Lower lobe of right lung (tissue), 2 donors: Measurements from ENCODE around the gene TOMM34. TPM values are rescaled to one million over a fixed set of nuclear protein-coding genes. Genes with fewer than 3 reads are reported as not detected.

Source experiments
- ATAC-seq, 2 donors: fragments of 200-7000 bp; cut with Tn5 transposase; one replicate each; pipeline ENCODE4 v1.9.1; 2020 to 2022; ENCODE audit warnings: mild to moderate bottlenecking in 2 of 2, moderate library complexity in 2 of 2
- DNase-seq: peaks from one replicate; pipeline ENCODE4 v3.0.0-alpha.2; 2020
- H3K27ac ChIP-seq: fragments of 200-600 bp; one replicate; pipeline ENCODE4 v1.8.0; 2022
- H3K27me3 ChIP-seq: fragments of 200-600 bp; one replicate; pipeline ENCODE4 v1.8.0; 2022; ENCODE audit warnings: low read depth
- H3K36me3 ChIP-seq: fragments of 200-600 bp; one replicate; pipeline ENCODE4 v1.8.0; 2022; ENCODE audit warnings: mild to moderate bottlenecking
- H3K4me1 ChIP-seq: fragments of 200-600 bp; one replicate; pipeline ENCODE4 v1.8.0; 2022
- H3K4me3 ChIP-seq: fragments of 200-600 bp; one replicate; pipeline ENCODE4 v1.8.0; 2022; ENCODE audit warnings: mild to moderate bottlenecking
- H3K9me3 ChIP-seq: fragments of 200-600 bp; one replicate; pipeline ENCODE4 v1.8.0; 2022
- CTCF ChIP-seq: fragments of 200-600 bp; IDR thresholded peaks from one replicate; pipeline ENCODE4 v1.8.0; 2022; ENCODE audit warnings: antibody characterized with exemption, mild to moderate bottlenecking
- intact Hi-C: fragments of 100-400 bp; cut with DNase I; formaldehyde crosslinking; loops from one replicate; pipeline ENCODE4 v1.11.0; 2022
- long read RNA-seq: library from polyadenylated mRNA; unstranded; transcript quantifications from one replicate; pipeline ENCODE4 v2.0.0, GENCODE V29; 2021
- total RNA-seq: library from RNA; stranded (reverse); fragmentation: NEBNext Ultra II Directional; extraction: Animal tissue kit (Norgen Biotek cat#: 25700); gene quantifications from one replicate; pipeline ENCODE4 v1.2.1, GENCODE V29; 2021
- donor health status: DM: no; HTN: yes; CAD: no; lungs with severe emphysema.

TOMM34 gene
- total RNA-seq, result 12.8 TPM
- long read RNA-seq, transcript TOMM34-201 (7 exons, 2,062 nt), result major isoform, 31 of 36 reads
- long read RNA-seq, partial matches to known transcripts, result 2 of 36 reads
- long read RNA-seq, other reads (novel, unspliced or antisense), result 3 of 36 reads

- intact Hi-C loops, result no loop called here
- DNase-seq, result peak; percentile 98
- H3K36me3 ChIP-seq, result peaks cover 11% of the 10 kb centered on the region
- peak within 1 kb of the TSS; percentile 75 for H3K27ac ChIP-seq
- H3K4me1 ChIP-seq, result peaks cover 14% of the 10 kb centered on the region
- TF ChIP-seq CTCF, result no peak
- peak; percentile 98 to 99 for ATAC-seq
- H3K9me3 ChIP-seq, result no peaks in the 10 kb centered on the region
- H3K27me3 ChIP-seq, result no peaks in the 10 kb centered on the region
- H3K4me3 ChIP-seq, result peak within 1 kb of the TSS; percentile 91
Measured at GRCh38 chr20:44960103-44960852, at the start of gene TOMM34. Gene TOMM34, minus strand, starts transcription at chr20:44960397. Its CDS starts 64 bp downstream, at chr20:44960333.

GRCh38 chr20:45008521-45009049, 48.4 kb upstream of the TOMM34 start:
- TF ChIP-seq CTCF, result no peak
- no peaks in the 10 kb centered on the region for H3K9me3 ChIP-seq
- DNase-seq (no peak), ATAC-seq (no peak)
- no peaks in the 10 kb centered on the region for H3K27me3 ChIP-seq
- no peaks in the 10 kb centered on the region for H3K4me1 ChIP-seq
- intact Hi-C loops, result no loop called here
- H3K36me3 ChIP-seq, result peaks cover 79% of the 10 kb centered on the region
- H3K4me3 ChIP-seq, result no peak overlapping the region
- H3K27ac ChIP-seq, result no peak overlapping the region

GRCh38 chr20:44997668-44998067, 37.5 kb upstream of the TOMM34 start:
- ATAC-seq (no peak), DNase-seq (no peak)
- intact Hi-C loops, result no loop called here
- no peak overlapping the region for H3K27ac ChIP-seq
- no peak overlapping the region for H3K4me3 ChIP-seq
- H3K36me3 ChIP-seq, result peaks cover 77% of the 10 kb centered on the region
- H3K27me3 ChIP-seq, result no peaks in the 10 kb centered on the region
- H3K9me3 ChIP-seq, result no peaks in the 10 kb centered on the region
- no peak for TF ChIP-seq CTCF
- peaks cover 16% of the 10 kb centered on the region for H3K4me1 ChIP-seq

GRCh38 chr20:44997171-44997570, 37.0 kb upstream of the TOMM34 start:
- H3K4me3 ChIP-seq, result no peak overlapping the region
- H3K9me3 ChIP-seq, result no peaks in the 10 kb centered on the region
- peaks cover 72% of the 10 kb centered on the region for H3K36me3 ChIP-seq
- ATAC-seq, result no peak
- H3K27ac ChIP-seq, result no peak overlapping the region
- H3K4me1 ChIP-seq, result peaks cover 21% of the 10 kb centered on the region
- TF ChIP-seq CTCF, result no peak
- no peak for DNase-seq
- H3K27me3 ChIP-seq, result no peaks in the 10 kb centered on the region
- intact Hi-C loops, result no loop called here

- H3K9me3 ChIP-seq, result no peaks in the 10 kb centered on the region
- H3K27ac ChIP-seq, result peak overlapping the region; percentile 32
- no peak for ATAC-seq
- H3K36me3 ChIP-seq, result peaks cover 34% of the 10 kb centered on the region
- H3K4me1 ChIP-seq, result peaks cover 40% of the 10 kb centered on the region
- DNase-seq, result no peak
- no peak for TF ChIP-seq CTCF
- no peak overlapping the region for H3K4me3 ChIP-seq
- no peaks in the 10 kb centered on the region for H3K27me3 ChIP-seq
- intact Hi-C loops, result no loop called here
Measured at GRCh38 chr20:44993343-44993742, 33.1 kb upstream of the TOMM34 start.
